VCaP (cell line): ENCODE results near the gene GPR137B.
"Not testable (repeated sequence)": the region's sequence is repeated elsewhere in the genome, so short reads cannot be mapped to it uniquely, and the experiment has no call there.

Source experiments
- H3K27ac ChIP-seq: fragments of 450-650 bp; 2 replicates; pipeline ENCODE4 v1.5.1; 2017
- CTCF ChIP-seq: fragments of 450-650 bp; conservative IDR thresholded peaks from 2 replicates; pipeline ENCODE4 v1.5.1; 2017; ENCODE audit warnings: mild to moderate bottlenecking, moderate library complexity

GPR137B gene

DNA sequence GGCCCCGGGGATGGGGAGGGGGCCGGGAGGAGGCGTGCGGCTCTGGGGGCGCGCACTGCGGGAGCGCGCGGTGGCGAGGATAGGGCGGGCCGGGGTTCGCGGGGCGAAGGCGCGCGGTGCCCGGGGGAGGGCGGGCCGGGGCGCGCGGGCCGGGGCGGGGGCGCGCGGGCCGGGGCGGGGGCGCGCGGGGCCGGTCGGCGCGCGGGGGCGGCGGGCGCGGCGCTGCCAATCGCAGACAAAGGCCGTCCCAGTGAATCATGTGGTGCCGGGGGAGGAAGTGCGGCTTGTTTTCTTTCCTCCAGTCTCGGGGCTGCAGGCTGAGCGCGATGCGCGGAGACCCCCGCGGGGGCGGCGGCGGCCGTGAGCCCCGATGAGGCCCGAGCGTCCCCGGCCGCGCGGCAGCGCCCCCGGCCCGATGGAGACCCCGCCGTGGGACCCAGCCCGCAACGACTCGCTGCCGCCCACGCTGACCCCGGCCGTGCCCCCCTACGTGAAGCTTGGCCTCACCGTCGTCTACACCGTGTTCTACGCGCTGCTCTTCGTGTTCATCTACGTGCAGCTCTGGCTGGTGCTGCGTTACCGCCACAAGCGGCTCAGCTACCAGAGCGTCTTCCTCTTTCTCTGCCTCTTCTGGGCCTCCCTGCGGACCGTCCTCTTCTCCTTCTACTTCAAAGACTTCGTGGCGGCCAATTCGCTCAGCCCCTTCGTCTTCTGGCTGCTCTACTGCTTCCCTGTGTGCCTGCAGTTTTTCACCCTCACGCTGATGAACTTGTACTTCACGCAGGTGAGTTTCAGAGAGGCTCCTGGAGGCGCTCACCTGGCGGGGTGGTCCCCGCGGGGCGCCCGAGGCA is at the start of gene GPR137B:
TSS of gene GPR137B (plus strand) at position 287 of the 851 bp plus-strand sequence. CDS start at position 371, 84 bp downstream.
- no peak for TF ChIP-seq CTCF
- peak within 1 kb of the TSS; percentile 85 for H3K27ac ChIP-seq

DNA sequence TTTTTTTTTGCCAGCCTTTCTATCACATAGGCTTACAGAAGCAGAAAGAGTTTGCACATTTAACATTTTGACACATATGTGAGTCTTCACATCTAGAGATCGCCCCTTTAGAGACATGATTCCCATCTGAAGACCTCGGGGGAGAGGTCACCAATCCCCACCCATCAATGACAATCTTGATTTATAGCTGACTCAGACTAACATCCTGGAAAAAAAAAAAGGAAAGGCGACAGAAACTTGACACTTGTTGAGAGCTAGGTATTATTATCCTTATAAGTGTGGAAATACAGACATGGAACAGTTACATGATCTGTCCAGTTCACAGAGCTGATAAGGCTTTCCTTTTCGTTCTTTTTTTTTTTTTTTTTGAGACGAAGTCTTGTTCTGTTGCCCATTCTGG is 49.4 kb upstream of the GPR137B start:
- TF ChIP-seq CTCF = no peak
- H3K27ac ChIP-seq = no peak overlapping the region

- no peak for TF ChIP-seq CTCF
- H3K27ac ChIP-seq = no peak overlapping the region
These were observed 46.4 kb upstream of the GPR137B start for GRCh38 chr1:236095705-236096520.

DNA sequence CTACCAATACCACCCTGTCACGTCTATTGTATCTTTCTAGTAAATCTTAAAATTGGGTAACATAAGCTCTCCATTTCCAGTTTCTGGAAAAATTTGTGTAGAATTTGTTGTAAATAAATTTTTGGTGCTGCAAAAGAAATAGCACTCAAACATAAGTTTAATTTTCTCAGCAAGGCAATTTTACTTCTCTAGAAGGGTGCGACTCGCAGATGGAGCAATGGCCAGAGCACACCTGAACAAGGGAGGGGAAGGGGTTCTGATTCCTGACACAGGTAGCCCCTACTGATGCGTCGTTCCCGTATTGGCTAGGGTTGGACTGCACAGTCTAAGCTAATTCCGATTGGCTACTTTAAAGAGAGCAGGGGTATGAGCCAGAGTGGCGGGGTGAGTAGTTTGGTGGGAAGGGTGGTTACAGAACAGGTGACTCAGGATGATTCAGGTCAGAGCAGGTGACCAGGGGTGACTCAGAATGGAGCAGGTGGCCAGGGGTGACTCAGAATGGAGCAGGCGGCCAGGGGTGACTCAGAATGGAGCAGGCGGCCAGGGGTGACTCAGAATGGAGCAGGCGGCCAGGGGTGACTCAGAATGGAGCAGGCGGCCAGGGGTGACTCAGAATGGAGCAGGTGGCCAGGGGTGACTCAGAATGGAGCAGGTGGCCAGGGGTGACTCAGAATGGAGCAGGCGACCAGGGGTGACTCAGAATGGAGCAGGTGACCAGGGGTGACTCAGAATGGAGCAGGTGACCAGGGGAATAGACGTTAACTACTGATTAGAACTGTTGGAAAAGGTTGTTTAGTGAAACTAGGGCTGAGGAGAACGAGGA is 45.5 kb upstream of the GPR137B start:
- not testable (repeated sequence) for H3K27ac ChIP-seq

- no peak overlapping the region for H3K27ac ChIP-seq
- no peak for TF ChIP-seq CTCF
These were observed 44.1 kb upstream of the GPR137B start for GRCh38 chr1:236098267-236098666.

DNA sequence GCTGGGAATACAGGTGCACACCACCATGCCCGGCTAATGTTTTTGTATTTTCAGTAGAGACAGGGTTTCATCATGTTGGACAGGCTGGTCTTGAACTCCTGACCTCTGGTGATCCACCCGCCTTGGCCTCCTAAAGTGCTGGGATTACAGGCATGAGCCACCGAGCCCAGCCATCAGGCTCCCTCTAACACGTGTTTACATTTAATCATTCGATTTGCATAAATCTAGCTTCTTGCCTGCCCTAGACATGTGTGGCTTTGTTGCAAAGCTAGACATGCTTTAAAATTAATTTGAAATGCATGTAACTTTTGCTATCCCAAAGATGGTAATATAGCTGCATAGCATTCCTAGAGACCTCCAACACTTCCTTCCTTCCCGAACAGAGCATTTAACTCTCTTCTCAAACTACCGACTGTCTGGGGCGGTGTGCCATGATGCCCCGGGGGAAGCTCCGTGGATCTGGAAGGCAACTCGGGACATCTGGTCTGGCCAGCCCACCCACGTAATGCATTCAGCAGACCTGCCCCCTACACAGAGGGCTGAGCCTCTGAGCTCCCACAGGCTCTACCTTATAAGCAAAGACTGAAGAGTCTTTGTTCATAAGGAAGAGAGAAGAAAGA is 42.9 kb upstream of the GPR137B start:
- no peak for TF ChIP-seq CTCF
- no peak overlapping the region for H3K27ac ChIP-seq

DNA sequence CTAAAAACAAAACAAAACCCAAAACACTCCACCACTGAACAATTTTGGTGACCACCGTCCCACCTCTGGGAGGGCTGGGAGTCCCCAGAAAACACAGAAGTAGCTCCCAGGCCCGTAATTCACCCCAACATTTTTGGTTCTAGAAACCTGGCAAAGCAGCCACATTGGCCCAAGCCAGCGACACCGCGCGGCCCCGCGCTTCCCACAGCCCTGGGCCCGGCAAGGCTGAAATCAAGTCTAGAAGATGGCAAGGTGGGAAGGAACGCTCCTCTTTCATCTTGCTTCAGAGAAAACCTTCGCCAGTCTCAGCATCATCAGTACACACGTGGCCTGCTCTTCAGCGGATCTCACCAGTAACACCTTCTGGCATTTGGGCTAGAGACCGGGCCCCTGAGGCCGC is 41.5 kb upstream of the GPR137B start:
- TF ChIP-seq CTCF = no peak
- H3K27ac ChIP-seq = no peak overlapping the region
